Tibial artery (tissue), 4 donors: ENCODE data around the gene SPATA3.

Source experiments
- DNase-seq, 2 donors: peaks; one replicate each; pipeline ENCODE4 v3.0.0-alpha.2; 2019
- H3K27ac ChIP-seq, 2 donors: fragments of 200-600 bp; sonication (generic) in 1 of 2; 1 replicate in 1 of 2; 2 replicates in 1 of 2; pipeline ENCODE4 v1.5.1; 2018 to 2019; ENCODE audit warnings: mild to moderate bottlenecking in 1 of 2
- H3K27me3 ChIP-seq, 2 donors: fragments of 200-600 bp; sonication (generic) in 1 of 2; one replicate each; pipeline versions ENCODE4 v1.5.1 to v1.6.0; 2016 to 2019
- H3K36me3 ChIP-seq, 3 donors: fragments of 200-600 bp; sonication (generic) in 2 of 3; one replicate each; pipeline ENCODE4 v1.5.1; 2016 to 2019; ENCODE audit warnings: mild to moderate bottlenecking in 2 of 3
- H3K4me1 ChIP-seq, 4 donors: fragments of 200-600 bp; sonication (generic) in 2 of 4; 1 replicate in 3 of 4; 2 replicates in 1 of 4; pipeline ENCODE4 v1.5.1; 2016 to 2019
- H3K4me3 ChIP-seq, 2 donors: fragments of 200-600 bp; sonication (generic) in 1 of 2; 1 replicate in 1 of 2; 2 replicates in 1 of 2; pipeline ENCODE4 v1.5.1; 2018 to 2019; ENCODE audit warnings: mild to moderate bottlenecking in 2 of 2
- H3K9me3 ChIP-seq, 3 donors: fragments of 200-600 bp; sonication (generic) in 1 of 3; one replicate each; pipeline ENCODE4 v1.5.1; 2016 to 2019
- intact Hi-C: fragments of 100-400 bp; cut with DNase I; formaldehyde crosslinking; loops from one replicate; pipeline ENCODE4 v1.15.0; 2023; ENCODE audit warnings: low total_unique reads
- TF ChIP-seq, protein P1 (sequence below), 2 experiments: fragments of 200-600 bp in 1 of 2; fragments of 450-650 bp in 1 of 2; IDR thresholded peaks; one replicate each; pipeline ENCODE4 v1.5.1; 2017 to 2019; ENCODE audit warnings: antibody characterized with exemption in 2 of 2, mild to moderate bottlenecking in 1 of 2, moderate library complexity in 1 of 2

SPATA3 gene

DNA sequence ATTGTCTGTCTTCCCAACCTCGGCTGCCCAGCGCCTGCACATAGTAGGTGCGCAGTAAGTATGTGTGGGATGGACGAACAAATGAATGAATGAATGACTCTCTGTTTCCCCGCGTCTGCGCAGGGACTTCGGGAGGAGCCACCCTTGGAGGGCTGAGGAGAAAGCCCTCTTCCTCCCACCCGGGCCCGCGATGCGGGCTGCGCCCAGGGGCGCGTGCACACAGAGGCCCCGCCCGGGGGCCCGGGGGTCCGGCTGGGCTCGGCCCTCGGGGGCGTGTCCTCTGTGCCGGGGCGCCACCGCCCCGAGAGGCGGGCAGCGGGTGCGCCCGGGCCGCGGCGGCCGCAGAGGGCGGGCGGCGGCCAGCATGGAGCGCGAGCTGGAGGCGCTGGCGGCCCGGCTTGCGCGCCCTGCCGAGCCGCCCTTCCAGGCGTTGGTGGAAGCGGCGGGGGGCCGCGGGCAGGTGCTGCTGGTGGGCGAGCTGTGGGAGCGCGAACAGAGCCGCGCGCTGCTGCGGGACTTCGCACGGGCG, 41.3 kb downstream of the SPATA3 start, which contains the start of gene C2orf72:
Gene C2orf72 (plus strand): TSS at position 322 of the 529 bp plus-strand sequence. CDS start 43 bp downstream, at position 365.
- H3K4me1 ChIP-seq, result peaks cover 0 to 13% (median 9%) of the 10 kb centered on the region in 4 donors
- peak within 1 kb of the TSS; percentile 10 to 36 for H3K4me3 ChIP-seq
- no peaks in the 10 kb centered on the region for H3K9me3 ChIP-seq
- no peak for DNase-seq
- no peaks in the 10 kb centered on the region for H3K36me3 ChIP-seq
- intact Hi-C loops, result no loop called here
- H3K27me3 ChIP-seq, result peaks cover 0 to 67% of the 10 kb centered on the region in 2 donors
- H3K27ac ChIP-seq, result no peak within 1 kb of the TSS
- TF ChIP-seq, protein P1, sequence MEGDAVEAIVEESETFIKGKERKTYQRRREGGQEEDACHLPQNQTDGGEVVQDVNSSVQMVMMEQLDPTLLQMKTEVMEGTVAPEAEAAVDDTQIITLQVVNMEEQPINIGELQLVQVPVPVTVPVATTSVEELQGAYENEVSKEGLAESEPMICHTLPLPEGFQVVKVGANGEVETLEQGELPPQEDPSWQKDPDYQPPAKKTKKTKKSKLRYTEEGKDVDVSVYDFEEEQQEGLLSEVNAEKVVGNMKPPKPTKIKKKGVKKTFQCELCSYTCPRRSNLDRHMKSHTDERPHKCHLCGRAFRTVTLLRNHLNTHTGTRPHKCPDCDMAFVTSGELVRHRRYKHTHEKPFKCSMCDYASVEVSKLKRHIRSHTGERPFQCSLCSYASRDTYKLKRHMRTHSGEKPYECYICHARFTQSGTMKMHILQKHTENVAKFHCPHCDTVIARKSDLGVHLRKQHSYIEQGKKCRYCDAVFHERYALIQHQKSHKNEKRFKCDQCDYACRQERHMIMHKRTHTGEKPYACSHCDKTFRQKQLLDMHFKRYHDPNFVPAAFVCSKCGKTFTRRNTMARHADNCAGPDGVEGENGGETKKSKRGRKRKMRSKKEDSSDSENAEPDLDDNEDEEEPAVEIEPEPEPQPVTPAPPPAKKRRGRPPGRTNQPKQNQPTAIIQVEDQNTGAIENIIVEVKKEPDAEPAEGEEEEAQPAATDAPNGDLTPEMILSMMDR (IDR thresholded peaks at IDR 0.05), result no peak

GRCh38 chr2:231037731-231038482, 42.0 kb downstream of the SPATA3 start:
- peaks cover 0 to 64% of the 10 kb centered on the region in 2 donors for H3K27me3 ChIP-seq
- no peak overlapping the region for H3K27ac ChIP-seq
- TF ChIP-seq, protein P1 (IDR thresholded peaks at IDR 0.05), result no peak
- H3K4me3 ChIP-seq, result peak overlapping the region; percentile 10 to 36
- DNase-seq, result no peak
- H3K4me1 ChIP-seq, result peaks cover 0 to 13% (median 9%) of the 10 kb centered on the region in 4 donors
- no peaks in the 10 kb centered on the region for H3K9me3 ChIP-seq
- H3K36me3 ChIP-seq, result no peaks in the 10 kb centered on the region
- intact Hi-C loops, result no loop called here

- TF ChIP-seq, protein P1 (IDR thresholded peaks at IDR 0.05), result no peak
- Histone ChIP-seq H3K4me1 (peaks cover 0 to 13% (median 9%) of the 10 kb centered on the region in 4 donors), H3K9me3 (no peaks in the 10 kb centered on the region), H3K27ac (no peak overlapping the region), H3K36me3 (no peaks in the 10 kb centered on the region), H3K4me3 (no peak overlapping the region), H3K27me3 (peaks cover 0 to 64% of the 10 kb centered on the region in 2 donors)
- intact Hi-C loops, result no loop called here
- DNase-seq, result no peak
These were observed 42.8 kb downstream of the SPATA3 start for GRCh38 chr2:231038483-231039293.

DNA sequence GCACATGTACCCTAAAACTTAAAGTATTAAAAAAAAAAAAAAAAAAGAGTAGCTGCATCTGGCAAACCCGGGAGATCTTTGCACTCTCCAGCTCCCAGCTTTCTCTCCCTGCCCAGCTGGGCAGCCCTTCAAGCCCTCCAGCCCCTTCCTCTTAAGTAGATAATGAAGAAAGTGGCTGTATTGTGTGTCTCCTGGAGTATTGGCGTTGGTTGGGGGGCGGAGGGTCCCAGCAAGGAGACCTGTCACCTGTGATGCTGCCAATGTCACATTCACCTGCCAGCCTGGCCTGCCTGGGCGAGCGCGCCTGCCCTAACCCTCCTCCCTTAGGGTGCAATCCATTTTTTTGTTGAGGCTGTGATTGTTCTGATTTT, 43.4 kb downstream of the SPATA3 start:
- Histone ChIP-seq H3K9me3 (no peaks in the 10 kb centered on the region), H3K27ac (no peak overlapping the region), H3K27me3 (peaks cover 0 to 64% of the 10 kb centered on the region in 2 donors), H3K4me3 (no peak overlapping the region), H3K36me3 (no peaks in the 10 kb centered on the region), H3K4me1 (peaks cover 0 to 13% (median 9%) of the 10 kb centered on the region in 4 donors)
- DNase-seq, result no peak
- intact Hi-C loops, result no loop called here
- TF ChIP-seq, protein P1 (IDR thresholded peaks at IDR 0.05), result no peak

- Histone ChIP-seq H3K4me3 (no peak overlapping the region), H3K27ac (no peak overlapping the region), H3K27me3 (peaks cover 0 to 64% of the 10 kb centered on the region in 2 donors), H3K4me1 (peaks cover 0 to 13% (median 9%) of the 10 kb centered on the region in 4 donors), H3K36me3 (no peaks in the 10 kb centered on the region), H3K9me3 (no peaks in the 10 kb centered on the region)
- TF ChIP-seq, protein P1 (IDR thresholded peaks at IDR 0.05), result no peak
- intact Hi-C loops, result no loop called here
- DNase-seq, result no peak
These were observed 44.0 kb downstream of the SPATA3 start for GRCh38 chr2:231039821-231040364.
